Fibroblast of lung (primary cell): ENCODE results near the gene ZFR.

Experiments used
- CTCF ChIP-seq, 2 donors: IDR thresholded peaks in 1 of 2; conservative IDR thresholded peaks in 1 of 2; 1 replicate in 1 of 2; 2 replicates in 1 of 2; pipeline ENCODE4 v1.5.1; 2011 to 2012; ENCODE audit warnings: low read length in 2 of 2, control low read depth in 1 of 2, inconsistent platforms in 1 of 2, low read depth in 1 of 2, mild to moderate bottlenecking in 1 of 2
- EZH2 ChIP-seq: IDR thresholded peaks from 2 replicates; pipeline ENCODE4 v1.5.1; 2012; ENCODE audit warnings: low read length, control low read depth, mild to moderate bottlenecking; ENCODE audit errors: missing control alignments

GRCh38 chr5:32445287-32445758 lies 783 bp upstream of the ZFR start:
- TF ChIP-seq CTCF (conservative IDR thresholded peaks at IDR 0.05 in 1 of 2, IDR thresholded peaks at IDR 0.05 in 1 of 2; ENCODE audit: low read depth in 1 of 2, low read length in 2 of 2) (no peak), EZH2 (no peak)
